ENCODE measurements around the gene CUL7. TPM values are rescaled to one million over a fixed set of nuclear protein-coding genes. Genes with fewer than 3 reads are reported as not detected.

The CUL7 gene
- total RNA-seq = 40.1 and 58.3 TPM in 2 replicates

GRCh38 chr6:43053545-43054205, at the start of gene CUL7:
CUL7 (minus strand) TSS chr6:43053851; CDS start chr6:43052788, 1,063 bp downstream.

GRCh38 chr6:43075670-43076463, 22.2 kb upstream of the CUL7 start, which contains the start of gene PTK7:
PTK7 (plus strand) TSS chr6:43076314; CDS start chr6:43076489, 175 bp downstream.

GRCh38 chr6:43059168-43060033, 5.8 kb upstream of the CUL7 start, which contains the start of the genes KLC4 and MRPL2:
KLC4 (plus strand) TSS chr6:43059631; CDS start chr6:43061336, 1,705 bp downstream.
MRPL2 (minus strand) TSS chr6:43059434; CDS start chr6:43059381, 53 bp downstream.

GRCh38 chr6:43021270-43022047, 32.2 kb downstream of the CUL7 start, which contains the start of gene RRP36:
RRP36 (plus strand) TSS chr6:43021623; CDS start chr6:43021655, 32 bp downstream.

GRCh38 chr6:43013843-43014433, 39.7 kb downstream of the CUL7 start, which contains the start of the genes KLHDC3 and MEA1:
KLHDC3 (plus strand) TSS chr6:43014249; CDS start chr6:43017193, 2,944 bp downstream.
MEA1 (minus strand) TSS chr6:43013946; CDS start chr6:43013813, 133 bp downstream.

Other genes with a start within 250 kb of the CUL7 start
- 51.9 and 80.4 TPM in 2 replicates for gene RPL7L1, start 174.2 kb downstream of the CUL7 start, total RNA-seq
- not detected in 2 replicates for gene PTCRA, start 137.8 kb downstream of the CUL7 start, total RNA-seq
- 26.8 and 29.3 TPM in 2 replicates for gene CNPY3, start 124.4 kb downstream of the CUL7 start, total RNA-seq
- gene GNMT, start 93.1 kb downstream of the CUL7 start, total RNA-seq = 0.32 and 0.77 TPM in 2 replicates
- gene PEX6, start 74.7 kb downstream of the CUL7 start, total RNA-seq = 26.3 and 37.4 TPM in 2 replicates
- 30.3 and 38.2 TPM in 2 replicates for gene PPP2R5D, start 69.3 kb downstream of the CUL7 start, total RNA-seq
- 65.2 and 72.3 TPM in 2 replicates for gene MEA1, start 39.9 kb downstream of the CUL7 start, total RNA-seq
- 43.7 and 56.8 TPM in 2 replicates for gene KLHDC3, start 39.6 kb downstream of the CUL7 start, total RNA-seq
- gene RRP36, start 32.2 kb downstream of the CUL7 start, total RNA-seq = 48.5 and 73.9 TPM in 2 replicates
- gene MRPL2, start 5.6 kb upstream of the CUL7 start, total RNA-seq = 18.1 and 22.7 TPM in 2 replicates
- 20.3 and 25.3 TPM in 2 replicates for gene KLC4, start 5.8 kb upstream of the CUL7 start, total RNA-seq
- 56.9 and 151 TPM in 2 replicates for gene PTK7, start 22.5 kb upstream of the CUL7 start, total RNA-seq
- 7.7 and 13.6 TPM in 2 replicates for gene SRF, start 117.4 kb upstream of the CUL7 start, total RNA-seq
- 28.1 and 31.1 TPM in 2 replicates for gene CUL9, start 128.3 kb upstream of the CUL7 start, total RNA-seq
- gene DNPH1, start 175.6 kb upstream of the CUL7 start, total RNA-seq = 38.8 and 64.5 TPM in 2 replicates
- under 0.01 TPM in 1 of 2 replicates, not detected in the other for gene TTBK1, start 189.6 kb upstream of the CUL7 start, total RNA-seq
- not detected in 2 replicates for gene SLC22A7, start 244.4 kb upstream of the CUL7 start, total RNA-seq